ENCODE results near the gene AHSP.
"Not testable (repeated sequence)": the region's sequence is repeated elsewhere in the genome, so short reads cannot be mapped to it uniquely, and the experiment has no call there.

Gene AHSP

DNA sequence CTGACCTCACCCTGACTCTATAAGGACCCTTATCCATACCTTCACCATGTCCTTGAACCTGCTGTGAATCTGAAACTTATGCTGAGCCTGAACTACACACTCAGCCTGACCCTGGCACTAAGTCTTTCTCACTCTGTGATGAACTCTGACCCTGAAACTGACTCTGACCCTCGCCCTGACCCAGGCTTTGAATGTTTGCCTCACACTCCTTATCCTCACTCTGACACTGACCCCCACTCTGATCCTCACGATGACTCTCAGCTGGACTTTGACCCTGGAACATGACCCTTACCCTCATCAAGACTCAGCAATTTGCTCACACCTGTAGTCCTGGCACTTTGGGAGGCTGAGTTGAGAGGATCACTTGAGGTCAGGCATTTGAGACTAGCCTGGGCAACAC is 4.4 kb downstream of the AHSP start:
- no peak for DNase-seq (ENCODE audit: low read depth)

DNA sequence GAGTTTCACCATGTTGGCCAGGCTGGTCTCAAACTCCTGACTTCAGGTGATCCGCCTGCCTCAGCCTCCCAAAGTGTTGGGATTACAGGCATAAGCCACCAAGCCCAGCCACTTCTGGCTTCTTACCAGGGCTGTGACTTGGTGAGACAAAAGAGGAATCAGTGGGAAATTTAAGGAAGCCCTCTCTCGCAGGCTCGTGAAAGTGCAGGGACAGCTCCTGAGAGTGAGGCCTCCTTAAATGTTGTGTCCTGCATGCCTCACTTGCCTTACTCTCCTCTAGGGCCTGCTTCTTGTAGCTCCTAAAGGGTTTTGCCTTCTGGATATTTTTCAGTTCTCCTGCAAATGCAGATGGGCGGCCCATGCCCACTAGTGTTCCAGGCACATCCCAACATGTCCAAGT is 5.2 kb downstream of the AHSP start:
- no peak for DNase-seq (ENCODE audit: low read depth)

DNA sequence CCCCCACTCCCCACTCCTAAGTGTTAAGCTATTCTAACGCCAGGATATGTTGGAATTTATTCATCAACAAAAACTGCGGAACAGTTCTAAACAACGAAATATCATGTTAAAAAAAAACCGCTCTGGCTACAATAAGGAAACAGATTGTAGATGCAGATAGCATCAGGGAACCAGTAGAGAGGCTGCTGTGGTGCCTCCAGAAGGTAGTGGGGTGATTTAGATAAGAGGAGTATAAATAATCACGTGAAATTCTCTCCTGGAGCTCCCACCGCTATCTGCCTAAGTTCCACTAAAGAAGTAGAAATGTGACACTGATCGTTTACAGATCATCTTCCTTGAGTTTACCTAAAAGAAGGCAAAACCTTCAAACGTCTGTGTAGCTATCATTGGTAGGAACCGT is 8.0 kb downstream of the AHSP start:
- no peak for DNase-seq (ENCODE audit: low read depth)

DNA sequence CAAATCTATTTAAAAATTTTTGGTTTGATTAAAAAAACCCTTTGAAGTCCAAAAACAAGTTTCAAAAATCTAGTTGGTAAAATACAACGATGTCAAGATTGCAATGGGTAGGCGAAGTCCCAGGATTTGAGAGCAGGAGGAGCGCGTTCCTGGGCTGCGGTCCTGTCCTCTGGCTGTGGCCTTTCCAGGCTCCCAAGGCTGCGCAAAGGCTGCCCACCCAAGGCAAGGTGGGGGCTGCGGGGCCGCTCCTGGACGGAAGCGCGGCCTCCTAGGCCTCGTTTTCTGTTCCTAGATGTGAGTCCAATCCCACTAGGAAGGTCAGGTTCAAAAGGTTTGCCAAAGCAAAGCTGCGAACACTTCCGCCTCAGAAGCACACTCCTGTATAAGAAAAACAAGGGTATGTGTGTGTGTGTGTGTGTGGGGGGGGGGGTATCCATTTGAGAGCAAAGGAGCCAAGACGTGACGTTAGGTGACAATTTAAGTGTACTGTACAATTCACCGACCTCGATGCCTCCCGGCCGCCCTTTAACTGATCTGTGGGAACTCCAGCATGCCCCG is 9.2 kb downstream of the AHSP start:
- DNase-seq (ENCODE audit: low read depth) = no peak

DNA sequence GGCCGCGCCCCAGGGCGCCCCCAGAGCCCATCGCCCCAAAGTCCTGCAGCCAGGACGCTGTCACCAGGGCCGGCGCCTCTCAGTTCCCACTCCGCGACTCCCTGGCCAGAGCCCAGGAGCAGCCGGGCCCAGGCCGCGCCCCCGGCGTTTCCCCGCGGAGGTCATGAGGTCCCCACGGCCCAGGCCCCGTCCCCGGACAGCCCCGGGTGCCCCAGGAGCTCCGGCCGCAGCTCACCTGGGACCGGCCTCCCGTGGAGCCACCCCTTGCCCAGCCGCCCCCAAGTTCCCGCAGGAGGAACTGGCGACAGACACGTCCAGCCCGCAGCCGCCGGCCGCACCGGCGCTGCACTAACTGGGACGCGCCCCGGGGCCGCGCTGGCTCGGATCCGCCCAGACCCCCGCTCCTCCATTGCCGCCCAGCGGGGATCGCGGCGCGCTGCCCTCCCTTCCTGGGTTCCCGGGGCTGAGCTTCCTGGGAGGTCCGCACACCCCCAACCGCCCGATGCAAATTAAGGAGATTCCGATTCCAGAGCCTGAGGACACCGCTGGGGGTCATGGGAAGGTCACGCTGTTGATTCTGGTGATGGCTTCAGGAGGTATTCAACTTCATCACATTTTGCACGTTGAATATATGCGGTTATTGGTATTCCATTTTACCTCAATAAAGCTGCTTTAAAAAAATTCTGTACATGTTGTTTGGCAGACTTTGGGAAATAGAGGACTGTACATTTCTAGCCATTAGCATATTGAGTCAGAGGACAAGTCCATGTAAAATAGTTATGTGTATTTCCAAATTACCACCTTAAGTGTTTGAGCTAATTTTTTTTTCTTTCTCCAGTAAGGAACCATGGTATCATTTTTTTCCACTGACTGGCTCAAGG is 9.9 kb downstream of the AHSP start:
- DNase-seq (ENCODE audit: low read depth) = no peak

DNA sequence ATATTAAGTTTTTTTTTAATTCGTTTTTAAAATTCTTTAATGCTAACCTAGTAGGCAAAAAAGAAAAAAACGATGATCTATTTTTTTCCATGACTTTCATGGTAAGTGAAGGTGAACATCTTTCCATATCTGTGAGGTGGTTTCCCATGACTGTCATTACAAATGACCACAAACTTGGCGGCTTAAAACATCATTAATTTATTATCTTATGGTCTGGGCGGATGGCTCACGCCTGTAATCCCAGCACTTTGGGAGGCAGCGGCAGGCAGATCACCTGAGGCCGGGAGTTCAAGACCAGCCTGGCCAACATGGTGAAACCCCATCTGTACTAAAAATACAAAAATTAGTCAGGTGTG is 10.5 kb downstream of the AHSP start:
- not testable (repeated sequence) for DNase-seq (ENCODE audit: low read depth)

DNA sequence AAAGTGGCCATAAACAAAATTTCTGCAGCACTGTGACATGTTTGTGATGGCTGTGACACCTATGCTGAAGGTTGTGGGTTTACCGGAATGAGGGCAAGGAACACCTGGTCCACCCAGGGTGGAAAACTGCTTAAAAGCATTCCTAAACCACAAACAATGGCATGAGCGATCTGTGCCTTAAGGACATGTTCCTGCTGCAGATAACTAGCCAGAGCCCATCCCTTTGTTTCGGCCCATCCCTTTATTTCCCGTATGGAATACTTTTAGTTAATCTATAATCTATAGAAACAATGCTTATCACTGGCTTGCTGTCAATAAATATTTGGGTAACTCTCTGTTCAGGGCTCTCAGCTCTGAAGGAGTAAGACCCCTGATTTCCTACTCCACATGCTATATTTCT is 12.1 kb downstream of the AHSP start:
- DNase-seq (ENCODE audit: low read depth) = not testable (repeated sequence)

DNA sequence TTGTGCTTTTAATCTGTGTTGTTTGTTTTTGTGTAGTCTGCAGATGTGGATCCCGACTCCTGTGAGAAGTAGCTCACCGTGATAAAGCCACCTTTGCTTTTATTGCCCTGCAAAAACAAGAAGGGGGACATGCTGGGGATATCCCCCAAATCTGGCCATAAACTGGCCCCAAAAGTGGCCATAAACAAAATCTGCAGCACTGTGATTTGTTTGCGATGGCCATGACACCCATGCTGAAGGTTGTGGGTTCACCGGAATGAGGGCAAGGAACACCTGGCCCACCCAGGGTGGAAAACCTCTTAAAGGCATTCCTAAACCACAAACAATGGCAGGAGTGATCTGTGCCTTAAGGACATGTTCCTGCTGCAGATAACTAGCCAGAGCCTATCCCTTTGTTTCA is 15.1 kb downstream of the AHSP start:
- DNase-seq (ENCODE audit: low read depth) = no peak

DNA sequence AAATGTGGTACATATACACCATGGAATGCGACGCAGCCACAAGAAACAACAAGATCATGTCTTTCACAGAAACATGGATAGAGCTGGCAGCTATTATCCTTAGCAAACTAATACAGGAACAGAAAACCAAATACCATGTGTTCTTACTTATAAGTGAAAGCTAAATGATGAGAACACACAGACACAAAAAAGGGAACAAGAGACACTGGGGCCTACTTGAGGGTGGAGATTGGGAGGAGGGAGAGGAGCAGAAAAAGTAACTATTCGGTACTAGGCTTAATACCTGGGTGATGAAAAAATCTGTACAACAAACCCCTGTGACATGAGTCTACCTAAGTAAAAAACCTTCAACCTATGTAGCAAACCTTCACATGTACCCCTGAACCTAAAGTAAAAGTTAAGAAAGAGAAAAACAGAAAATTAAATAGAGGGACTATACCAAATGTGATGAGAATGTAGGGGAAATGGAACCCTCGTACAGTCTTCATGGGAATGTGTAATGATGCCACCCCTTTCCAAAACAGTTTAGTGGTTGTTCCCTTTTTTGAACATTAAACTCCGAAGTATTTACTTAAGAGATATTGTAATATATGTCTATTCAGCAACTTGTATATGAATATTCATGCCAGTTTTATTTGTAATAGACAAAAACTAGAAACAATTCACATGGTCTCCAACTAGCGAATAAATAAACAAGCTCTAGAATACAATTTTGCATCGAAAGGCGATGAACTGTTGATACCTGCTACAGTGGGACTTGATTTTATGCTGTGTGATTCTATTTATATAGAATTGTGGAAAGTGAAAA is 33.9 kb downstream of the AHSP start:
- no peak for DNase-seq (ENCODE audit: low read depth)

DNA sequence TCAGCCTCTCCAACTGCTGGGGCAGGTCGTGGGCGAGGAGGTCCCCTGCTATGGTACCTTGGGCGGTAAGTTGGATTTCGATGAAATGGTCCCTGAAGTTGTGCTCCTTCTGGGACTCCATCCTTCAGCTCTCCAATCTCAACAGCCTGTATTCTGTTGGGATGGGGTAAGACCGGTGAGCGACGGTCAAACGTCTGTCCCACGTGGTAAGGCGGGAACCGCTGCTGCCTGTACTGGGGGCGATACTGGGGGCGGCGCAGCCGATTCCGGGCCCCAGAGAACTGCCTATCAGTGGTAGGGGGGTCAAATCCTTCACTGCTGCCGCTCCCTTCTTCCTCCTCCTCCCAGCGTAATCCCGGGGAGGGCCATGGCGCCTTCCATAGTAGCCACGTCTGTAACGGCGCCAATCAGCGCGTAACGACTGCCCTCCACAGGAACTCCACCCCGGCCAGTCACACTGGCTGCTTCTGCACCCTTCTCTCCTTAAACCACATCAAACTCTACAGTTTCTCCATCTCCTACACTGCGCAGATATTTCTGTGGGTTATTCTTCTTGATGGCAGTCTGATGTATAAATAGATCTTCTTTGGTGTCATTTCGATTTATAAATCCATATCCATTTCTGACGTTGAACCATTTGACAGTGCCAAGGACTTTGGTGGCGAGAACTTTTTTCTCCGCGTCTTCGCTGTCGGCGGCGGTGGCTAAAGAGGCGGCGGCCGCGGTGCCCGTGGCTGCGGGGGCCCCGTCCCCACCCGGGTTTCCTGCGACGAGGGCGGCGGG is 41.1 kb downstream of the AHSP start:
- no peak for DNase-seq (ENCODE audit: low read depth)

DNA sequence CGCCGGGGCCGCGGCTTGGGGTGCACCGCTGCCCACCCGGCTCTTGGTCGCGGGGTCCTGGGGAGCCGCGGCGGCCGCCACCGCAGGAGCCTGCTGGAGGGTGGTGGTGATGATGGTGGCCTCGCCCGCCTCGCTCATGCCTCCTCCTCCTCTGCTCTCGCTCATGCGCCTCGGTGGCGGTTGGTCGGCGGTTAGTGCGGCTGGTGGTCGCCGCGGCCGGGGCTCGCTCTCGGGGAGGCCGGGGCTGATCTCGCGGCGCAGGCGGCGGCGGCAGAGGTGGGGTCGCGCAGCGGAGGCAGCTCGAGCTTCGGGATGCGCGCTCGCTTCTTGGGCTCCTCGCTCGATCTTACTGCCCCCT is 41.6 kb downstream of the AHSP start:
- no peak for DNase-seq (ENCODE audit: low read depth)

DNA sequence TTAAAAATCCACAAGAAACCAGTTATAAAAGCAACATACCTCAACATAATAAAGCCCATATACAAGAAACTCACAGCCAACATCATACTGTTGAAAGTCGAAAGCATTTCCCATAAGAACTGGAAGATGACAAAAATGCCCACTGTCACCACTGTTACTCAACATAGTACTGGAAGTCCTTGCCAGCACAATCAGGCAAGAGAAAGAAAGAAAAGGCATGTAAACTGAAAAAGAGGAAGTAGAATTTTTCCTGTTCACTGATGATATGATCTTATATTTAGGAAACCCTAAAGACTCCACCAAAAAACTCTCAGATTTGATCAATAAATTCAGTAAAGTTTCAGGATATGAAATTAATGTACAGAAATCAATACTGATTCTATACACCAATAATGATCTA is 45.1 kb downstream of the AHSP start:
- DNase-seq (ENCODE audit: low read depth) = no peak

DNA sequence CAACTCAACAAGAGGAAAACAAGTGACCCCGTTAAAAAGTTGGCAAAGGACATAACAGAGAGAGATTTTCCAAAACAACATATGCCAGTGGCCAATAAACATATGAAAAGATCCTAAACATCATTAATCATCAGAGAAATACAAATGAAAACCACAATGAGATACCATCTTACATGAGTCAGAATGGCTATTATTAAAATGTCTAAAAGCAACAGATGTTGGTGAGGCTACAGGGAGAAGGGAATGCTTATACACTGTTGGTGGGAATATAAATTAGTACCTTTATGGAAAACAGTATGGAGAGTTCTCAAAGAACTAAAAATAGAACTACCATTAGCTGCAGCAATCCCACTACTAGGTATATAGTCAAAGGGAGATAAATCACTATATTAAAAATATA is 46.5 kb downstream of the AHSP start:
- DNase-seq (ENCODE audit: low read depth) = not testable (repeated sequence)

DNA sequence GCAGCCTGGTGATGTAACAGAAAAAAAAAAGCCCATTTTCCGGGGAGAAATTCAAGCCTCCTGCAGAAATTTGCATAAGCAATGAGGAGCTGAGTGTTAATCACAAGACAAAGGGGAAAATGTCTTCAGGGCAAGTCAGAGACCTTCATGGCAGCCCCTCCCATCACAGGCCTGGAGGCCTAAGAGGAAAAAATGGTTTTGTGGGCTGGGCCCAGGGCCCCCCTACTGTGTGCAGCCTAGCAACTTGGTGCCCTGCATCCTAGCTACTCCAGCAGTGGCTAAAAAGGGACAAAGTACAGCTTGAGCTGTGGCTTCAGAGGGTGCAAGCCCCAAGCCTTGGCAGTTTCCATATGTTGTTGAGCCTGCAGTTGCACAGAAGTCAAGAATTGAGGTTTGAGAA is 49.7 kb downstream of the AHSP start:
- DNase-seq (ENCODE audit: low read depth) = no peak
